GM18508 (cell line): ENCODE data around the gene SLC66A1.

ENCODE experiments used
- ATAC-seq: cut with Tn5 transposase; IDR thresholded peaks from one replicate; pipeline ENCODE4 v1.9.1; 2021; ENCODE audit warnings: moderate number of reproducible peaks; ENCODE audit not compliant: insufficient read depth, unreplicated experiment

The SLC66A1 gene

DNA sequence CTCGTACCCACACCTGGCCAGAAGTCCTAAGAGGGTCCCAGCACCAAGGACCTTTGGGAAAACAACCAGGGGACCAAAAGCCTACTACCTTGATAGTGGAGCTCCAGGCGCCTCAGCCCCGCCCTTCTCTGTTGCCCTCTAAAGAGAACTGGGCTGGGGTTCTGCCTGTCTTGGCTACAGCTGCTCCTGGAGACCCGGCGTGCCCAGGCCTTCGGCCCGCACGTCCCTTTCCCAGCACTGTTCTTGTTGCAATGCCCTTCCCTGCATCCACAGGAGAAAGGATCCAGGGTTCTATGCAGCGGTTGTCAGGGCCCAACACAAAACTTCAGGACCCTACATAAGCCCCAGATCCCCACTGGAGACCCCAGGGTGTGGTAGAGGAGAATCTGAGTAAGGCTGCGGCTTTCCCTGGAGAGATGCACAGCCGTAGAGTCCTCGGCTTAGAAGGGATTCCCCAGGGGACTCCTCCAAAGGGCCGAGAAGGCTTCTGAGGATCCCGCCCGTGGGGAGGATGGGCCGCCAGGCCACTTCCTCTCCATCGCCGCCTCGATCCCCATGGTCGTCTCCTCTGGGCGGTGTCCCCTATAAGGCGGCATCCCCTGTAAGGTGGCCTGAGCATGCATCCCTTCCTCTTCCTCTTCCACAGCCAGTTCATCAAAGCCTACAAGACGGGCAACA is 12.0 kb downstream of the SLC66A1 start:
- no peak for ATAC-seq

DNA sequence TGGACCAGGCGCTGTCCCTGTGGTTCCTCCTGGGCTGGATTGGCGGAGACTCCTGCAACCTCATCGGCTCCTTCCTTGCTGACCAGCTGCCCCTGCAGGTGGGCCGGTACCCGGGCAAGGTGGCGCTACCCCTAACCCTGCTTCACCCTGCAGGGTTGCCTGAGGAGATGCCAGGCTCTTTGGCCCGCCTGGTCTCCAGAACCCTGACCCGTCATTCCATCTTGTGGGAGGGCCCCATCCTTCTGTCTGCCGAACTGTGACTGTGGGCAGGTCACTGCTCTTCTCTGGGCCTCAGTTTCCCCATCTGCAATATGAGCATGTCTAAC is 12.5 kb downstream of the SLC66A1 start:
- ATAC-seq = no peak

DNA sequence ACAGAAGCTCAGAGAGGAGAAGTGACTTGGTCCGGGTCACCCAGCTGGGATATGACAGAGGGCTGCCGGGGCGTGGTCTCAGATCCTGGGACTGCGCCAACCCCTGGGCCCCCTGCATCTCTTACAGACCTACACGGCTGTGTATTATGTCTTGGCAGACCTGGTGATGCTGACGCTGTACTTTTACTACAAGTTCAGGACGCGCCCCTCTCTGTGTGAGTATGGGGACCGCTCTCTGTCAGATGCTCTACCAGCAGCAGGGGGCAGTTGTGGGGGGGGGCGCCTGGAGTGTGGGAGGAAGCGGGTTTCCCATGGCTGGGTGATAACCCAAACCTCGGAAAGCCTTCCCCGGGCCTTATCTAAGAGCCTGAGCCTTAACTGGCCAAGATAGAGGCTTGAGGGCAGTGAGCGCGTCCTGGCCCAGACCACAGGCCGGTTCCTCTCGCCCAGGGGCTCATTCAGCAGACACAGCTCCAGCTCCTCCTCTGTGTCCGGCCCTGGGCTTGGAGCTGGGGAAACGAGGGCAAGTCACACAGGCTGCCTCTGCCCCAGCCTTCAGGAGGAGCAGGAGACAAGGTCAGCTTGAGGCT is 13.3 kb downstream of the SLC66A1 start:
- ATAC-seq = no peak

DNA sequence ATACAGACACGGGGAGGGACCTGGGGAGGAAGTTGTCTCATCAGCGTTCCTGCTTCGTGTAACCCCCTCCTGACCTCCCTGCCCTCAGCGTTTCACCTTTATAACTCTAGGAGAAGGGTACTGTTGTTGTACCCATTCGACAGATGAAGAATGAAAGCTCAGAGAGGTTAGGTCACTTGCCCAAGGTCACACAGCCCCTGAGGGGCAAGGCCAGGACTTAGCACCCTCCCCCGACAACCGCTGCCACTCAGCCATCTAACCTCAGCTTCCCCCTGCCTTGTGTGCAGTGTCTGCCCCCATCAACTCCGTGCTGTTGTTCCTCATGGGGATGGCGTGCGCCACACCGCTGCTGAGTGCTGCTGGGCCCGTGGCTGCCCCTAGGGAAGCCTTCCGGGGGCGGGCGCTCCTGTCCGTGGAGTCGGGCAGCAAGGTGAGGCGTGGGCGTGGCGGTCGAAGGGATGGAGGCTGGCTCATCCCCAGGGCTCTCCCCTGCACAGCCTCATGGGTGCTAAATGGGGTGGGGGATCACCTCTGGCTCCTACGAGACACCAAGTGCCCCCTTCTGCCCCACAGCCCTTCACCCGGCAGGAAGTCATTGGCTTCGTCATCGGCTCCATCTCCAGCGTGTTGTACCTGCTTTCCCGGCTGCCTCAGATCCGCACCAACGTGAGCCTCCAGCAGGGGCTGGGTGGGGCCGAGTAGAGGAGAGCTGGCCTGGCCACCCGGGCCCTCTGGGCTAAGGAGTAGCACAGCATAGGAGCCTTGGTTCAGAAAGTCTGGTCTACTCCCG is 14.0 kb downstream of the SLC66A1 start:
- ATAC-seq = no peak

DNA sequence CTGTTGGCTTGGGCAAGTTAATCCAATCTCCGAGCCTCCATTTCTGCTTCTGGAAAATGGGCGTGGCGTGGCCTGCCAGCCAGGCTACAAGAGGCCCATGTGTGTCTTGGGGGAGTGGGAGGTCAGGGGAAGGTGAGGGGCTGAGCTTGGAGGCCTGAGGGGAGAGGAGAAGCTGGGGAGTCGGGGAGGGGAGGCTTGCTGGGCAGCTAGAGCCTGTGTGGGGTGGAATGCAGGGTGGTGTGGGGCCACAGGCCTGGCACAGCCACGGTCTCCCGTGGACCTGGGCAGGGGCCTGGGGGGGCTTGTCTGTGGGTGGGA is 14.6 kb downstream of the SLC66A1 start:
- no peak for ATAC-seq

DNA sequence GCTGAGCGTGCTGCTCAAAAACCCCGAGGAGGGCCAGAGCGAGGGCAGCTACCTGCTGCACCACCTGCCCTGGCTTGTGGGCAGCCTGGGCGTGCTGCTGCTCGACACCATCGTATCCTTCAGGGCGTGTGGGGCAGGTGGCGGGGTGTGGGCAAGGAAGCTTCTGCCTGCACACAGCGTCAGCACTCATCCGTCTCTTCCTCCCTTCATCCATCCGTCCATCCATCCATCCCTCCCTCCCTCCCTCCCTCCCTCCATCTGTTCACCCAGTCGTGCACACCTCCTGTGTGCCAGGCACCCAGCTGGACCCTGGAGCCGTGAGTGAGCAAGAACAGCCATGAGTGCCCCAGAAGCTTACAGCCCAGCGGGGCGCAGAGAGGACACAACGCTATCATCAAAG is 15.2 kb downstream of the SLC66A1 start:
- ATAC-seq = no peak

DNA sequence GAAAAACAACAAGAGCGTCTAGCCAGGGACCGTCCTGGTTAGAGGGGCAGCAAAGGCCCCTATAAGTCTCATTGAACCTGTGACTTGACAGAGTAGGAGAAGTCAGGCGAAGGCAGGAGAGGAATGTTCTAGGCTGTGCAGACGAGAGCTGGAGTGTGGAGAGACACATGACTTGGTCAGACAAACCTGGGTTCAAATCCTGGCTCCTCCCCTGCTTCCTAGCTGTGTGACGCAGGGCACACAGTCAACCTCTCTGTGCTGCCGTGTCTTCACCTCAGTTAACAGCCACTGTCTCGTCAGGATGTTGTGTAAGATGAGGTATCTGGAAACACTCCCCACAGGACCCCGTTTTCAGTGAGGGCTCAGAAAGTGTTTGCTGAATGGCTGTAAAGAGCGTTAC is 15.6 kb downstream of the SLC66A1 start:
- ATAC-seq = no peak

DNA sequence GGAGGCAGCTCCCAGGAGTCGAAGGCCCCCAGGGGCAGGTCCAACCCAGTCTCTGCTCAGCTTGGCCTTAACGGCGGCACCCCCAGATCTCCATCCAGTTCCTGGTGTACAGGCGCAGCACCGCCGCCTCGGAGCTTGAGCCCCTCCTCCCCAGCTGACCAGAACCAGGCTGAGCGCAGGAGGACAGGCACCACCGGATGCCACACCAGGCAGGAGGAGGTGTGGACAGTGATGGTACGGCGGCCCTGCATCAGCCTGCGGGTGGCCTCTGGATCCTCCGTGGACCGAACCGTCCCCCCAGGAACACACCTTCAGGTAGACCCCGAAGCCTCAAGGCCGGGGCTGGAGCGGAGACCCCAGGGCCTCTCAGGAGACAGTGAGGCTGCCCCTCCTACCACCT is 16.4 kb downstream of the SLC66A1 start:
- ATAC-seq = no peak

DNA sequence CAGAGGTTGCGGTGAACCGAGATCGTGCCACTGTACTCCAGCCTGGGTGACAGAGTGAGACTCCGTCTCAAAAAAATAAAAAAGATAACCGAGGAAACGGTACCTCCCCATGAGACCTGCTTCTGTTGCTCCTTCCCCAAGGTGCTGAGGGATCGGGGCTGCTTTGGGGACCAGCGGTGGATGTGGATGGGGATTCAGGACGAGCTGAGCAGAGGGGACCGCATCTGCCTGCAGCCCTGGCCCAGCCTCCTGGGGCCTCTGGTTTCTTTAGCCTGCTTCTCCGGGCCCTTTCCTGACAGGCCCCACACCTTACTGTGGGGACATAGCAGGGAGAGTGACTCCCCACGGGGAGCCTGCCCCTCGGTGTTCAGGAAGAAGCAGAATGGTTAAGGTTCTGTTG is 17.1 kb downstream of the SLC66A1 start:
- no peak for ATAC-seq

DNA sequence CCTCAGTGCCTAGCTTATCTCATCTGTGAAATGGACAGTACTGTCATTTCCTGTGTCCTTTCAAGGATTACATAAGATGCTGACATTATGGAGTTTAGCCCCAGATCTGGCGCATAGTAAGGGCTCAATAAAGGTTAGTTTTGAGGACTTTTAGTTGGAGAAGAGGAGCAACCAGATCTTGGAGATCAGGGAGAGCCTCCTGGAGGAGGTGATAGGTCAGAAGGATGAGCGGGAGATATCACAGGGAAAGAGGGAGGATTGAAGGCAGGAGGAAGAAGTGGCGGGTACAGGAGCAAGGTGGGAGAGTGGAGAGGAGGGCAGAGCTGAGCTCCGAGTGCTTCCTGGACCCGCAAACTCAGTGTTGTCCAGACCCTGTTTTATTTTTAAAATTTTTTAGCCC is 17.5 kb downstream of the SLC66A1 start:
- no peak for ATAC-seq

DNA sequence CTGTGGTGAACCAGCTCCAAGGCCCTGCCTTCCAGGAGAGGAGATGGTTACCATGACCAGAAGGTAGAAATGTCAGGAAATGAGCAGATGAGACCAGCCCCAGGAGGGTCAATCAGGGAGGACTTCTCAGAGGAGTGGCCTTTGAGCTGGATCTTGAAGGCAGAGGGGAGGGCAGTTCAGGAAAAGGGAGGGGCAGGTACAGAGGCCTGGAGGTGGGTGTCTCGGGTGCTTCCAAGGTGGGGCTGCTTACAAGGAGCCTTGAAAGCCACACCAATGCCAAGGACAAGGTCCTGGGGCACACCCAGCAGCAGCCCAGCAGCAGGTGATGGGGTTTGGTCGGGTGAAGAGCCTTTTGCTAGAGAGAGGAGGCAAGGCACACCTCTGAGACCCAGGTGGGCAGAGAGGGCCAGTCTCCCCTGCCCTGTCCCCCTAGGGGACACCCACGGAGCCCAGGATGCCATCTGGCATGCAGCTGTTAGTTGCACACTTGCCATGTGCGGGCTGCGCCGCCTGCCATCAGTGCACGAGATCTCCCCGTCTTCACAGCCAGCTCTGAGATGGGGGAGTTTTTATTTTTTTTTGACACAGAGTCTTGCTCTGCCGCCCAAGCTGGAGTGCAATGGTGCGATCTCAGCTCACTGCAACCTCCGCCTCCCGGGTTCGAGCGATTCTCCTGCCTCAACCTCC is 18.5 kb downstream of the SLC66A1 start:
- ATAC-seq = no peak

DNA sequence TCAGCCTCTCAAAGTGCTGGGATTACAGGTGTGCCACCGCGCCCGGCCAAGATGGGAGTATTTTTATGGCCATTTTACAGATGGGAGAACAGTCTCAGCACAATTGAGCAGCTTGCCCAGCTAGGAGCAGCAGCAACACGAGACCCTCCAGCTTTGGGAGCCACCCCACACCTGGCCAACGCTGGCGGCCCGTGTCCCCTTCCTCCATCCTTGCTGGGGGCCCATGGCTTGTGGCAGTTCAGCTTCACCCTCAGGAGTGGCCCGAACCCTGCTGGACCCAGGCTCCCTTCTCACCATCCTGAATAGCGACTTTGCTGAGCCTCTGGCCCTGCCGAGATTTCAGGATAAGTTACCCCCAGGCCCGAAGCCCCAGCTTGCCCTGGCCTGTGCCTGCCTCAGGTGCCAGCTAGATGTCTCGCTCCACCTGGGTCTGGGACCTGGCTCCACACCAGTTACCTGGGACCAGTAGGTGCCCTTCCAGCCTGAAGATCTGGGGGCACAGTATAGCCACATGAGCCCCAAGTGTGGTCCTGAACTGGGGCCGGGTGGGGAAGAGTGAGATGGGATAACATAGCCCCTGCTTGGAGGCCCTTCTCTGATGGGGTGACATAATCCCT is 19.2 kb downstream of the SLC66A1 start:
- ATAC-seq = no peak

DNA sequence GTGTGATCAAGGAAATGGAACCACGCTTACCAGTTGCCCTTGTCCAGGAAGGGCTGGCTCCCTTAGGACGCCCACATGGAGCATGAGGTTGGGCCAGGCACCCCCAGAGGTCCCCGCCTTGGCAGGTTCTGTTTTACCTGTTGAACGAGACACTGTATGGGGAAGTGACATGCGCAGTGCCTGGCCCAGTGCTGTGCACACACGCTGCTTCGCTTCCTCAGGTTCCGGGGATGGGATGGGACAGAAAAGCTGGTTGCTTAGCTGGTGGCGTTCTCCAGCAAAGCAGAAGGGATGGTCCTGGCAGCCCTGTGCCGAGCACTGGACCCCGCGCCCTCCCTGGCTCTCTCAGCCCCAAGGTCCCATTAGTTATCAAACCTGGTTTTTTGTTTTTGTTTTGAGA is 20.7 kb downstream of the SLC66A1 start:
- ATAC-seq = no peak

DNA sequence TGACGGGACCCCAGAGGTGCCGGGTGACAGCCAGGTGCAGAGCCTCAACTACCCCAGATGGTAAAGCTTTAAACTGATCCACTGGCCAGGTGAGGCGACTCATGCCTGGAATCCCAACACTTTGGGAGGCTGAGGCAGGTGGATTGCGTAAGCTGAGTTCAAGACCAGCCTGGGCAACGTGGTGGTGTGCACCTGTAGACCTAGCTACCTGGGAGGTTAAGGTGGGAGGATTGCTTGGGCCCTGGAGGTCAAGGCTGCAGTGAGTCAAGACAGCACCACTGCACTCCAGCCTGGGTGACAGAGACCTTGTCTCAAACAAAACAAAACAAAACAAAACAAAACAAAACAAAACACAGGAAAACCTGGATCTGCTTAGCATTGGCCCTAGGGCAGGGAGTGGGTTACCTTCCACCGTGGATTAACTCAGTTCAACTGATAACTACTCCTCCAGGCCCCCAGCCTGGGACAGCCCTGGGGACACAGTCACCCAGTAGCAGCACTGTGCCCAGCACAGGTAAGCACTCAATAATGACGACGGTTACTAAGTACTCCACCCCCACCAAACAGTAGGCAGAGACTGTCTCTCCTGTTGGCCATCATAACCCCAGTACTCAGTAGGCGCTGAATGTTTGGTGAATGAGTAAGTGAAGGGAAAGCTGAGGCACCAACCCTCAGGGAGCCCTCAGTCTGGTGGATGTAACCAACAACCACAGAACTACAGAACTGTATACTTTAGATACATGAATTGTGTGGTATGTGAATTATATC is 21.6 kb downstream of the SLC66A1 start:
- no peak for ATAC-seq

DNA sequence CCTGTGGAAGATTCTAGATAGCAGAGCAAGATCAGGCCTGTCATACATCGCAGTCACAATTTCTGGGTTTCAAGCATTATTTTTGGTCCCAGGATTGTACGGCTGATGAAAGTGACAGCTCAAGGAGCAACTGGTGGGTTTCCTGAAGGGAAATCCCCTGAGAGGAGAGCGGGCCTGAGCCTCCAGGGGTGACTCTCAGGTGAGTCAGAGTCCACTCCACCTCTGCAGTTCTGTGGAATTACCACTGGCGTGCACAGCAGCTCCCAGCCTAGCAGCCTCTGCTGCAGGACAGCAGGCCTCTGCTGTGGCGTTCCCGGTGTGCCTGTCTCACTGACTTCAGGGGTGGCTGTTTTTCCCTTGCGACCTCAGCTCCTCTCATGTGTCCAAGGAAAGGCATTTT is 24.4 kb downstream of the SLC66A1 start:
- ATAC-seq = no peak

DNA sequence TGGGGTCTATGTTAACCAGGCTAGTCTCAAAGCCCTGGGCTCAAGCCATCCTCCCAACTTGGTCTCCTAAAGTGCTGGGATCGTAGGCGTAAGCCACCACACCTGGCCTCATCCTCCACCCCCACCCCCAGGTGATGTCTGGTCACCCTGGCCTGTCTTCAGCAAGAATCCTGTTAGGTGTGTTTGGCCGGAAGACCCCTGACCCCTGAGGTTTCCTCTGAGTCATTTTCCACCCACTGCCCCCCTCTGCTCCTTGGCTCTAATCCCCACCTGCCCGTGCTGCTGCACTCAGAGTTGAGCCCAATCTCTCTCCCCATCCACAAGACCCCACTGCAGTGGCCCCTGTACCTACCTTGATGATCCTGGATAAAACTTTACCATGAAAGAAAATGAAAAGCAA is 25.2 kb downstream of the SLC66A1 start:
- no peak for ATAC-seq

DNA sequence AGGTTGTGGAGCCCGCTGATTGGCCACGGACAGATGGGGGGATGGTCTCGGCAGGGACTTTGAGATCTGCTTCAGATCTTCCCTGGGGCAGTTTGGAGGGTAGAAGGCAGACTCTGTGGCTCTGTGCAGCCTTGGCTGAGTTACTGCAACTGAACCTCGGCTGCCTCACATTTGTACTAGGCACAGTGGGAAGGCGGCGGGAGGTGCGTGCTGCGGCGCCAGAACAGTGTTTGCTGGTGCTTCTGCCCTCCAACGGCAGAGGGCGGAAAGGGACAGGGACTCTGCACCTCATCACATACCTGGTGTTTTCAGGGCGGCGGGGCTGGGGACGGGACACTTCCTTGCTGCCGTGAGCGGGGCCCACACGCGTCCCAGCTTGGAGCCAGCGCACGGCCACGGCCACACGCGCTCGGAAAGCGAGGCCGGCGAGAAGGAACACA is 26.2 kb downstream of the SLC66A1 start:
- no peak for ATAC-seq

DNA sequence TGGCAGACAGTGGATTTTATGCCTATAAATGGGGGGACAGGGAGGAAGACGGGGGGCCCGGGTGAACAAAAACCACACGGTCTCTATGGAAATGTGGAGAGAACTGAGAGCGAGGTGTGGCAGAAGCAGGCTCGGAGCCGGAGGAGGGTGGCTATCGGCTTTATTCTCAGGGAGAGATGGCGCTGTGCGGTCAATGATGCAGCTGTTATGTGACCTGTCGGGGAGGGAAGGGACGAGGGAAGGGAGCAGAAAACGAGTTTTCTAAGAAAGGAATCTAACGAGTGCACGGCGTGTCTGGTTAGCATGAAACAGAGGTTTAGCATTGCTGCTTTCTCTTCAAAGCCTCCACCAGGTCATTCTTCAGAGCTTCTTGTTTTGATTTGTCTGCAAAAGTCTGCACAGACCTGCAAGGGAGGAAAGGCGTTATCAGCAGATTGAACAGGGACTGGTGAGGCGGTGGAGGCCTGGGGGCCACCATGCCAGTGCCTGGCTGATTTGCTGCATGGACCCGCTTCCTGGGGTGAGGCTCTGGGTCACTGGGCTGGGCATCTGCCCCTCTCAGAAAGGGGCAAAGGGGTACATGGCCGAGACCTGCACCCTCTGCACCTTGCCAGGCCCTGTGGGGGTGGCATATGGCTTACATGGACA is 27.2 kb downstream of the SLC66A1 start:
- no peak for ATAC-seq

DNA sequence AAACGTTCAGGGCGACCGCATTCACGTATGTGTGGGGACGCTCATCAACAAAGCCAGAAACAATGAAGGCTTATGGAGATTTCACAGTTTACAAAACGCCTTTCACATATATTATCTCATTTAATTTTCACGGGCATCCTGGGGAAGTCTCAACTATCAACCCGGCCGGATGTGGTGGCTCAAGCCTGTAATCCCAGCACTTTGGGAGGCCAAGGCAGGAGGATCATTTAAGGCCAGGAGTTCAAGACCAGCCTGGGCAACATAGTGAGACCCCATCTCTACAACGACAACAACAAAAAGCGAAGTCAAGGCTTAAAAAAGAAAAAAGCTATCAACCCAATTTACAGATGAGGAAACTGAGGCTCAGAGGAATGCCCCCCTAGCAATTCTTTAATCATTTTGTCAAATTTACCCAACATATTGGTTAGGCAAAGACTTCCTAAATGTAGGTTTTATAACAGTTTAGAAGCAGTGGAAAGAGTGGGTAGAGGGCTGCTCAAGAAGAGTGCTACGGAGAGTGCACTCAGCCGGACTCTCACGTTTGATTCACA is 28.3 kb downstream of the SLC66A1 start:
- no peak for ATAC-seq
